Muscle of back (tissue), 11 donors: ENCODE measurements around the gene ADCY9. TPM values are rescaled to one million over a fixed set of nuclear protein-coding genes. Genes with fewer than 3 reads are reported as not detected.

Experiments
- DNase-seq, 3 donors: peaks; one replicate each; pipeline versions ENCODE4 v3.0.0 to v3.0.0-alpha.2; 2013
- polyA plus RNA-seq, 10 donors: library from polyadenylated mRNA; unstranded; fragments of 120-200 nt; gene quantifications; one replicate each; pipeline ENCODE4 v1.2.1, GENCODE V29; 2013; ENCODE audit not compliant: insufficient read length in 10 of 10

Gene ADCY9
- polyA plus RNA-seq, 10 donors, result 11.3 to 16.9 (median 13.9) TPM

GRCh38 chr16:4005731-4006130, 110.5 kb downstream of the ADCY9 start:
- DNase-seq, result no peak

- no peak for DNase-seq
Measured at GRCh38 chr16:4005281-4005680, 111.0 kb downstream of the ADCY9 start.

GRCh38 chr16:4004206-4004605, 112.0 kb downstream of the ADCY9 start:
- DNase-seq, result no peak

GRCh38 chr16:4003576-4003975, 112.7 kb downstream of the ADCY9 start:
- no peak for DNase-seq

GRCh38 chr16:4003166-4003565, 113.1 kb downstream of the ADCY9 start:
- DNase-seq, result no peak

- DNase-seq, result no peak
Measured at GRCh38 chr16:4002121-4002520, 114.1 kb downstream of the ADCY9 start.

- DNase-seq, result peak; percentile 53 to 86 (median 59)
Measured at GRCh38 chr16:3999479-4000325, 116.5 kb downstream of the ADCY9 start.

GRCh38 chr16:3998793-3999478, 117.3 kb downstream of the ADCY9 start:
- DNase-seq, result peak; percentile 49 to 89 (median 55)

- no peak for DNase-seq
Measured at GRCh38 chr16:3997231-3997841, 118.9 kb downstream of the ADCY9 start.

- no peak for DNase-seq
Measured at GRCh38 chr16:3995001-3995400, 121.2 kb downstream of the ADCY9 start.

GRCh38 chr16:3993052-3993785, 123.0 kb downstream of the ADCY9 start:
- DNase-seq, result no peak

GRCh38 chr16:3992297-3993051, 123.8 kb downstream of the ADCY9 start:
- DNase-seq, result no peak

- no peak for DNase-seq
Measured at GRCh38 chr16:3988824-3989223, 127.4 kb downstream of the ADCY9 start.

- no peak for DNase-seq
Measured at GRCh38 chr16:3988011-3988410, 128.2 kb downstream of the ADCY9 start.

- no peak for DNase-seq
Measured at GRCh38 chr16:3987231-3987630, 129.0 kb downstream of the ADCY9 start.

GRCh38 chr16:3986235-3986544, 130.1 kb downstream of the ADCY9 start:
- DNase-seq, result no peak

- DNase-seq, result no peak
Measured at GRCh38 chr16:3984111-3985060, 131.9 kb downstream of the ADCY9 start.

GRCh38 chr16:3983081-3983520, 133.1 kb downstream of the ADCY9 start:
- peak in 2 of 3 donors; percentile 75 to 88 for DNase-seq

GRCh38 chr16:3982216-3982615, 134.0 kb downstream of the ADCY9 start:
- no peak for DNase-seq
